HCT116 (cell line): ENCODE results near the gene NMNAT3. TPM values are rescaled to one million over a fixed set of nuclear protein-coding genes. Genes with fewer than 3 reads are reported as not detected.

ENCODE experiments used
- ATAC-seq: fragments of 200-7000 bp; cut with Tn5 transposase; 2 replicates; pipeline ENCODE4 v1.9.1; 2020; ENCODE audit warnings: mild to moderate bottlenecking, moderate library complexity
- BruUV-seq: library from RNA; stranded (reverse); fragments of 400-500 nt; replicated peaks from 2 replicates; lab custom pipeline; 2021; lab: Mats Ljungman, UMichigan
- CTCF ChIA-PET: fragments of 300-600 bp; sonication (Branson Sonifier 250); formaldehyde crosslinking; loops from one replicate; lab custom pipeline; 2021; ENCODE audit warnings: antibody characterized with exemption; lab: Charles Lee
- POLR2A ChIA-PET: fragments of 300-600, 350-600 bp; sonication (Branson Sonifier 250); formaldehyde crosslinking; loops from one replicate; lab custom pipeline; 2021; ENCODE audit warnings: antibody characterized with exemption; lab: Charles Lee
- RAD21 ChIA-PET, 2 experiments: fragments of 300-600 bp; sonication (Branson Sonifier 250); formaldehyde crosslinking; loops; one replicate each; lab custom pipeline; 2023; ENCODE audit warnings: low total read pairs in 2 of 2; ENCODE audit not compliant: uncharacterized antibody in 2 of 2, unreplicated experiment in 2 of 2, low non-redundant PET in 1 of 2; lab: Charles Lee
- DNase-seq: peaks from one replicate; pipeline ENCODE4 v3.0.0-alpha.2; 2010; ENCODE audit warnings: low read depth, low spot score
- H2AFZ ChIP-seq: fragments of 200-600 bp; shearing (Covaris generic), sonication (generic); 2 replicates; pipeline ENCODE4 v1.6.1; 2017; ENCODE audit warnings: low read depth, mixed run types, mixed read lengths, antibody characterized with exemption, low read length; ENCODE audit not compliant: poor library complexity, severe bottlenecking
- H3K27ac ChIP-seq: 2 replicates; pipeline ENCODE4 v1.5.1; 2012; ENCODE audit warnings: low read depth, low read length
- H3K27me3 ChIP-seq: fragments of 200-600 bp; sonication (generic); 2 replicates; pipeline ENCODE4 v1.6.1; 2016; ENCODE audit warnings: mixed run types, low read length, mixed read lengths; ENCODE audit not compliant: insufficient read depth
- H3K36me3 ChIP-seq, 2 experiments: fragments of 200-500 bp in 1 of 2; fragments of 200-600 bp in 1 of 2; sonication (Bioruptor generic) in 1 of 2; sonication (generic) in 1 of 2; 2 replicates each; pipeline versions ENCODE4 v1.5.1 to v1.6.1; 2014 to 2016; ENCODE audit warnings: low read length in 2 of 2, inconsistent platforms in 1 of 2, mixed read lengths in 1 of 2, mixed run types in 1 of 2; ENCODE audit not compliant: insufficient read depth in 2 of 2, control insufficient read depth in 1 of 2
- H3K4me1 ChIP-seq, 2 experiments: fragments of 200-600 bp in 1 of 2; sonication (generic) in 1 of 2; 2 replicates each; pipeline versions ENCODE4 v1.5.1 to v1.6.1; 2012 to 2017; ENCODE audit warnings: low read length in 2 of 2, inconsistent platforms in 1 of 2, mild to moderate bottlenecking in 1 of 2, mixed read lengths in 1 of 2, mixed run types in 1 of 2, moderate library complexity in 1 of 2; ENCODE audit not compliant: insufficient read depth in 2 of 2, control insufficient read depth in 1 of 2
- H3K4me2 ChIP-seq: fragments of 200-600 bp; sonication (generic); 2 replicates; pipeline ENCODE4 v1.6.1; 2017; ENCODE audit warnings: mixed run types, low read length, mixed read lengths
- H3K4me3 ChIP-seq, 2 experiments: fragments of 200-600 bp in 1 of 2; sonication (generic) in 1 of 2; replicated peaks in 1 of 2; 2 replicates each; pipeline ENCODE4 v1.5.1; 2011 to 2016; ENCODE audit warnings: low read length in 2 of 2, control low read depth in 1 of 2, low read depth in 1 of 2, mild to moderate bottlenecking in 1 of 2, mixed read lengths in 1 of 2, mixed run types in 1 of 2
- H3K79me2 ChIP-seq: fragments of 200-600 bp; sonication (generic); 2 replicates; pipeline ENCODE4 v1.6.1; 2017; ENCODE audit warnings: mild to moderate bottlenecking, mixed run types, low read length, moderate library complexity, mixed read lengths; ENCODE audit not compliant: insufficient read depth
- H3K9ac ChIP-seq: fragments of 200-600 bp; sonication (generic); 2 replicates; pipeline ENCODE4 v1.6.1; 2016; ENCODE audit warnings: low read length, mixed read lengths
- H3K9me2 ChIP-seq: fragments of 200-600 bp; sonication (generic), shearing (Covaris generic); 2 replicates; pipeline ENCODE4 v1.6.1; 2017; ENCODE audit warnings: mixed run types, mild to moderate bottlenecking, moderate library complexity; ENCODE audit not compliant: insufficient read depth
- H3K9me3 ChIP-seq, 2 experiments: fragments of 200-500 bp in 1 of 2; fragments of 200-600 bp in 1 of 2; sonication (Bioruptor generic) in 1 of 2; sonication (generic) in 1 of 2; 2 replicates each; pipeline ENCODE4 v1.6.1; 2014 to 2017; ENCODE audit warnings: low read length in 2 of 2, mixed read lengths in 2 of 2, inconsistent platforms in 1 of 2, low read depth in 1 of 2, mild to moderate bottlenecking in 1 of 2, mixed run types in 1 of 2, moderate library complexity in 1 of 2; ENCODE audit not compliant: control insufficient read depth in 1 of 2, insufficient read depth in 1 of 2
- H4K20me1 ChIP-seq: fragments of 200-600 bp; sonication (generic), shearing (Covaris generic); 2 replicates; pipeline ENCODE4 v1.6.1; 2017; ENCODE audit warnings: mixed run types, mild to moderate bottlenecking, moderate library complexity; ENCODE audit not compliant: insufficient read depth
- CTCF ChIP-seq, 3 experiments: fragments of 200-600 bp in 1 of 3; sonication (generic) in 1 of 3; IDR thresholded peaks in 2 of 3; conservative IDR thresholded peaks in 1 of 3; 2 replicates each; pipeline ENCODE4 v1.5.1; 2012 to 2017; ENCODE audit warnings: low read depth in 2 of 3, low read length in 2 of 3, antibody characterized with exemption in 1 of 3, borderline replicate concordance in 1 of 3, control low read depth in 1 of 3, mild to moderate bottlenecking in 1 of 3, mixed read lengths in 1 of 3, mixed run types in 1 of 3, moderate library complexity in 1 of 3; ENCODE audit not compliant: insufficient read depth in 1 of 3
- ELF1 ChIP-seq: IDR thresholded peaks from 2 replicates; pipeline ENCODE4 v1.6.1; 2012; ENCODE audit warnings: low read depth, borderline replicate concordance
- JUND ChIP-seq: IDR thresholded peaks from 2 replicates; pipeline ENCODE4 v1.6.1; 2012
- TCF7L2 ChIP-seq: IDR thresholded peaks from 2 replicates; pipeline ENCODE4 v1.7.0; 2011; ENCODE audit warnings: borderline replicate concordance, inconsistent platforms; ENCODE audit not compliant: insufficient read depth, insufficient read length; ENCODE audit errors: extremely low read depth
- intact Hi-C: fragments of 100-400 bp; cut with micrococcal nuclease; formaldehyde crosslinking; loops from 2 replicates; pipeline ENCODE4 v1.10.0; 2022
- total RNA-seq: library from RNA; stranded (reverse); gene quantifications from one replicate; pipeline ENCODE4 v1.2.1, GENCODE V29; 2021; ENCODE audit not compliant: unreplicated experiment

Gene NMNAT3
- total RNA-seq, 1 experiment from 2014 or later = 5.7 TPM

GRCh38 chr3:139657434-139657833 lies 20.3 kb downstream of the NMNAT3 start:
- POLR2A ChIA-PET = no interaction called here
- RAD21 ChIA-PET = no interaction called here

More at GRCh38 chr3:139657434-139657833, 20.3 kb downstream of the NMNAT3 start:
- no peak overlapping the region for H3K9ac ChIP-seq
- no peaks in the 10 kb centered on the region for H3K27me3 ChIP-seq
- no TSS peak for BruUV-seq
- ATAC-seq = no peak
- no peaks in the 10 kb centered on the region for H3K9me3 ChIP-seq
- no peaks in the 10 kb centered on the region for H4K20me1 ChIP-seq
- H3K79me2 ChIP-seq = no peaks in the 10 kb centered on the region
- CTCF ChIA-PET = no interaction called here
- no peak overlapping the region for H2AFZ ChIP-seq
- no peak overlapping the region for H3K4me2 ChIP-seq
- H3K27ac ChIP-seq = no peak overlapping the region
- peaks cover 16 to 20% of the 10 kb centered on the region in 2 experiments for H3K4me1 ChIP-seq
- intact Hi-C loops = no loop called here
- no peak overlapping the region for H3K4me3 ChIP-seq
- H3K9me2 ChIP-seq = no peaks in the 10 kb centered on the region
- TF ChIP-seq TCF7L2 (no peak), ELF1 (no peak), CTCF (IDR thresholded peaks at IDR 0.05 in 2 of 3, conservative IDR thresholded peaks at IDR 0.05 in 1 of 3; ENCODE audit: borderline replicate concordance in 1 of 3, insufficient read depth in 1 of 3, low read depth in 2 of 3, low read length in 2 of 3) (no peak), JUND (no peak)
- no peaks in the 10 kb centered on the region for H3K36me3 ChIP-seq
- no peak for DNase-seq
